HEK293T (cell line): Measurements from ENCODE around the gene ZBED4.

ENCODE experiments used
- ARNT ChIP-seq: fragments of 450-650 bp; IDR thresholded peaks from 2 replicates; pipeline ENCODE4 v1.6.1; 2017; ENCODE audit warnings: mild to moderate bottlenecking
- BHLHE40 ChIP-seq: fragments of 450-650 bp; IDR thresholded peaks from 2 replicates; pipeline ENCODE4 v1.6.1; 2016; ENCODE audit warnings: mild to moderate bottlenecking, moderate library complexity, borderline replicate concordance
- CTBP1 ChIP-seq: fragments of 450-650 bp; IDR thresholded peaks from 2 replicates; pipeline ENCODE4 v1.6.1; 2016; ENCODE audit warnings: borderline replicate concordance
- FOXK2 ChIP-seq: fragments of 450-650 bp; IDR thresholded peaks from 2 replicates; pipeline ENCODE4 v1.6.1; 2016; ENCODE audit warnings: mild to moderate bottlenecking
- FOXM1 ChIP-seq: fragments of 450-650 bp; IDR thresholded peaks from 2 replicates; pipeline ENCODE4 v1.6.1; 2017; ENCODE audit warnings: mild to moderate bottlenecking, borderline replicate concordance
- HDGF ChIP-seq: fragments of 450-650 bp; IDR thresholded peaks from 2 replicates; pipeline ENCODE4 v1.6.1; 2017; ENCODE audit warnings: antibody characterized with exemption, borderline replicate concordance
- SP1 ChIP-seq: fragments of 450-650 bp; IDR thresholded peaks from 2 replicates; pipeline ENCODE4 v1.6.1; 2017
- TARDBP ChIP-seq: fragments of 450-650 bp; IDR thresholded peaks from 2 replicates; pipeline ENCODE4 v1.6.1; 2016

DNA sequence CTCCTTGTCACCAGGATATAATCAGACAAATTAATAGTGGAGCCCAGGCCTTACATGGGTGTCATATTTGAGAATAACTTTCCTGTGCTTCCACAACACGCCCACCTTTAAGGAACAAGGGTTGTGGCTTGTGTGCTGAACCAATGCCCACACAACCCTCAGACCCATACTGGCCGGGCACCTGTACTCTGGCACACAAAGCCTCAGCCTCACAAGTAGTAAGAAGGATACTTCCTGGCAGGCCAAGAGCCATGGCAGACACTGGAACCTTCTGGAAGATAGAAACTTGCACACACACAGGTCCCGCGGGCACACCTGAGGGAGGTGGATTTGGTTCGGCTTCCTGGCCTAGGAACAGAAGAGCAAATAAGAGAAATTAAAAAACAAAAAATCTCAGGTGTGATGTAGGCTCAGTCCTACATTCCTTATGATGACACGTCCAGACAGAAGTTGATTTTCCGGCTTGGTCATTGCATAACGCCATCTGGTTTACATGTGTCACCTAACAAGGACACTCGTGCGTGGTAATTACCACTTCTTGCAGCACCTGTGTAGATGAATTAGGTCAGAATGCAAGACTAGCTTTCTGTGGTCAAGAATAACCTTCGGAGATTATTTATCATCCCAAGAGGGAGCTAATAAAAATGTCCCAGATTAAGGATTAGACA is 20.2 kb upstream of the ZBED4 start:
- no peak for TF ChIP-seq HDGF
- no peak for TF ChIP-seq BHLHE40
- TF ChIP-seq TARDBP, result no peak
- no peak for TF ChIP-seq SP1
- TF ChIP-seq FOXM1, result no peak
- TF ChIP-seq CTBP1, result no peak
- TF ChIP-seq ARNT, result no peak
- no peak for TF ChIP-seq FOXK2
